GM18519 (cell line): Measurements from ENCODE around the gene DCLRE1A.
A peak's percentile ranks its signal among the peaks of the same experiment; 100 is the strongest.

Experiments
- ATAC-seq: cut with Tn5 transposase; IDR thresholded peaks from one replicate; pipeline ENCODE4 v1.9.1; 2021; ENCODE audit warnings: mild to moderate bottlenecking, moderate library complexity; ENCODE audit not compliant: unreplicated experiment, low FRiP score

DCLRE1A gene

DNA sequence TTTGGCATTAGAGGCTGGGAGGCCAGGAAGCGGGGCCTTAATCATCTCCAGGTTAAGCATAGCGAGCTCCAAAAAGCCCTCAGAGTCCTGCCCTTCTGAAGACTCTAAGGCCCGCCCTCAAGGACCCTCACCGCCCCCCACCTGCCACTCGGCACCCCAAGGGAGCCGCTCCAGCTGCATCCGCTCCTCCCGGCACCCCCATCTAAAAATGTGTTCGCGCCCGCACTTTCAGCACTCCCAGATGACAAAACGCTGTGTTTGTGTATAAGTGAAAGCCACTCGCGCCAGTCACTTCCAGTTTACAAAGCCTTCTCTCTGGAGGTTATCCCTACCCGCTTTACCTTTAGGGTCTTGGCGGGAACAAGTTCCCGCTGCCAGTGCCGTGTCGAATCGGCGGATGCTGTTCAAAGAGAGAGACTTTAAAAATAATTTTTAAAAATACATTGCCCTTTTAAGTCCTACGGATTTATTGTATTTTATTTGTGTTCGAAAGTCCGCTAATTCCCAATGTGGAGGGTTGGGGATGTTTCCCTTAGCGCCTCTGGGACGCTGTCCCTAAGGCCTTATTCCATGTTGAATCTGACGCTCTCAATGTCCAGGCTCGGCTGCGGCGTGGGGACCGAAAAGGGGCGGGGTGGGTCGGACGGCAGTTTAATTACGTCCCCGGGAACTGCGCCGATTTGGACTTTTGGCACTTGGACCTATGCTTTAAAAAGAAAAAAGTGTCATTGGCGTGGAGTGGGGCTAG is at the start of gene DCLRE1A, which contains the start of gene NHLRC2:
Gene DCLRE1A (minus strand): TSS at position 70 of the 748 bp plus-strand sequence. CDS start 900 bp downstream, outside the sequence.
Gene NHLRC2 (plus strand): TSS at position 649 of the 748 bp plus-strand sequence. CDS start 212 bp downstream, outside the sequence.
- ATAC-seq = no peak

DNA sequence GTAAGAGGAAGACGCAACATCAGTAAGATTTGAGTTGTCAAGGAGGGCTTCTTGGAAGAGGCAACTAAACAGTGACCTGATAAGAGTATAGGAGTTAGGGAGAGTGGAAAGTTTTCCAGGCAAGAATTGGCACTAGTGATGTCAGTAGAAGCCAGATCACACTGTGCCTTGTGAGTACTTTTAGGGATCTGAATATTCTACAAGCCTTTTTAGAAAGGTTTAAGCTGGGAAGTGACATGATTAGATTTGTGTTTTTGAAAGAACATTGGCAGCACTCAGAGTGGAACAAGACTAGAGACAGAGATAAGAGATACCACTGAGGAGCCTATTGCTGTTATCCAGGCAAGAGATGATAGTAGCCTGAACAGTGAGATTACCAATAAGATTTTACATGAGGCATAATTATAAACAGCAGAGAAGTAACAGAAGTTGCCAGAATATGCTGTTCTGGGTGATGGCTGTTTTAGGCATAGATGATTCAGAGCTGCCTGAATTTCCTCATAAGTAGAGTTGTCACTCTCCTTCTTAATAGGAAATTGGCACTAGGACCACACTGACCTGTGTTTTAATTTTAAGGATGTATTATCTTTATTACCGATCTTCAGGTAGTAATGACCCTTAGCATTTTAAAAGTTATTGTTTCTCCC is 46.2 kb upstream of the DCLRE1A start:
- ATAC-seq = no peak

GRCh38 chr10:113897693-113898618 is 44.1 kb upstream of the DCLRE1A start:
- ATAC-seq = no peak

DNA sequence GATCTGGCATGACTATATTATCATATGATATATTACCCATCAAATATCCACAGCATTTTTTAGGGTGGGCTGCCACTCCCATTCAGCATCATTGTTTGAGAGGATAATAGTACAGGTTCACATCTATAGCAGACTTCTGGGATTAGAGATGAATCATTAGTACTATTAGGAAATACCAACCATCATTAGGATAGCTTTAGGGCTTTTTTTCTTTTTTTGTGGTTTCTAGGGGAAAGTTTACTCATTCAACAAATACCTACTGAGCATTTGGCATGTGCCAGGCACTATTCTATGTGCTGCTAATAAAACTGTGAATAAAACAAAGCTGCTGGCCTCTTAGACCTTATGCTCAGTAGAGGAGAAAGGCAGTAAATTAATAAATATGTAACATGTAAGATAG is 41.1 kb upstream of the DCLRE1A start:
- ATAC-seq = no peak

DNA sequence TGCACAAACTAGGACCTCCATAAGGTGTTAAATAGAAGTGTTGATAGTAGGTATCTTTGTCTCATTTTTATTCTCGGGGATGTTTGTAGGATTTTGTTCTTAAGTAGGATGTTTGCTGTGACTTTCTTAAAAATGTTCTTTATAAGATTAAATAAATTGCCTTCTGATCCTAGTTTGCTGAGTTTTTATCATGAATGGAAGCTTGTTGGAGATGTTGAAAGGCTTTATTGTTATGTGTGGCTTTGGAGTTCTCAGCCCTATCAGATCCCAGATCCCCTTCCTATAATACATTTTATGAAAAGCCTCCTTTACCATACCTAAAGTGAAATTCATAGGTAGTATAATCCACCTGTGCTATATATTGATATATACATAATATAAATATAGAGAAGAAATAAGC is 40.7 kb upstream of the DCLRE1A start:
- ATAC-seq = no peak

GRCh38 chr10:113893570-113893969 is 39.7 kb upstream of the DCLRE1A start:
- ATAC-seq = no peak

- ATAC-seq = no peak
Measured at GRCh38 chr10:113891476-113891875, 37.6 kb upstream of the DCLRE1A start.

GRCh38 chr10:113890769-113891168 is 36.9 kb upstream of the DCLRE1A start:
- no peak for ATAC-seq

DNA sequence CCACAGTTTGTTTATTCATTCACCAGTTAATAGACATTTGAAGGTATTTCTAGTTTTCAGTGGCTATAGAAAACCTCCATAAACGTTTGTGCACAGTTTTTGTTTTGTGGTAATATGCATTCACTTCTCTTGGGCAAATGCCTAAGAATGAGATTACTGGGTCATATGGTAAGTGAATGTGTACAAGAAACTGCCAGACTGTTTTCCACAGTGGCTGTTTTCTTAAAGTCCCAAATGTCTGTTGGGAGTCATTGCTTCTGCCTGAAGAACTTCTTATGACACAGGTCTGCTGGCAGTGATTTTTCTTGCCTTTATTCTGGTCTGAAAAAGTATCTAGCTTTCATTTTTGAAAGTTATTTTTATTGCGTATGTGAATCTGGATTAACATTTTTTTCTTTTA is 36.0 kb upstream of the DCLRE1A start:
- no peak for ATAC-seq

DNA sequence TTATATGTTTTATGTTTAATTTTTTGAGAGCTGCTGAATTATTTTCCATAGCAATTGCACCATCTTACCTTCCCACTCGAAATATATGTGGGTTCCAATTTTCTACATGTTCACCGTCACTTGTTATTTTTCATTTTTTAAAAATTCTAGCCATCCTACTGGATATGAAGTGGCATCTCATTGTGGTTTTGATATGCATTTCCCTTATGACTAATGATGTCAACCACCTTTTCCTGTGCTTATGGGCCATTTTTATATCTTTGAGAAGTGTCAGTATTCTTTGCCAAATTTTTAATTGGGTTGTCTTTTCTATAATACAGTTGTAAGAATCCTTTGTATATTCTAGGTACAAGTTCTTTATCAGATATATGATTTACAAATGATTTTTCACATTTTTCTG is 28.4 kb upstream of the DCLRE1A start:
- no peak for ATAC-seq

DNA sequence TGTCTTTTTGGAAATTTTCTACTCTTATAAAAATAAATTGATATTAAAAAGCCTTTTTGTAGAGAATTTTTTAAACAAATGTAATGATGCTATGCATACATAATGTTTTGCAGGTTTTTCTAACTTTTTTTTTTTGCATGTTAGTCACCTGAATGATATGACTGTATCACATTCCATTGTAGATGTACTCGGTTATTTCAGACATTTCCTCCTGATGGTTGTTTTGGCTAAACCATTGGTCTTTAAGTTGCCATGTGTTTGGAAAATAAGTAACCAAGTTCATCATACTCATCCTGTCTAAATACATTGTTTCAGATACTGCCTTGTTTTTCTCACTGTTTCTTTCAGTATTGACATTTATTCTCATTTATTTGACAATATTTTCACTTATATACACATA is 26.4 kb upstream of the DCLRE1A start:
- no peak for ATAC-seq

GRCh38 chr10:113879691-113880090 is 25.8 kb upstream of the DCLRE1A start:
- ATAC-seq = peak; percentile 79

DNA sequence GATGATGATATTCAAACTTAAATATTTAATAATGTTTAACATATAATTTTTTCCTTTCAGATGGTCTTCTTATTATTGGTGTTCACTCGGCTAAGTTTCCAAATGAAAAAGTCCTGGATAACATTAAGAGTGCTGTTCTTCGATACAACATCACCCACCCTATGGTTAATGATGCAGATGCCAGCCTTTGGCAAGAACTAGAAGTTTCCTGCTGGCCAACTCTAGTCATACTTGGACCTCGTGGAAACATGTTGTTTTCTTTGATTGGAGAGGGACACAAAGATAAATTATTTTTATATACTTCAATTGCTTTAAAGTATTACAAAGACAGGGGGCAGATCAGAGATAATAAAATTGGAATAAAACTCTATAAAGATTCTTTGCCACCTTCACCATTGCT is 22.6 kb upstream of the DCLRE1A start:
- ATAC-seq = no peak

DNA sequence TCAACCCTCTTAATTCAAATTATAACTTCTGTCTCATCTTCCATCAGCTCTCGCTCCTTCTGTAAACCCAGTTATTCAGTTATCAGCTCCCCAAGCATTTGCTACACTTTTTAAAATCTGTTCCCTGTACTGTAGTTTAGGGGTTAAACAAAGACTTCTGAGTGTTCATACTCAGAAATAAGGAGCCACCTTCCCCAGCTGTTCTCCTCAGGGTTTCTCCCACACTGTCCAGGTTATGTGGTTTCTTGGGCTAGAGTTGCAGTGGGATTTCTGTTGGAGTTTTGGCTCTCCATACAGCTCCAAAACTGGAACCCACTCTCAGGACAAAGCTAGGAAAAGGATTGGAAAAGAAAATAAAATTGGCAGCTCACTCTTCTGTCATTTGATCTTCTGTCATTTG is 21.3 kb upstream of the DCLRE1A start:
- ATAC-seq = no peak

DNA sequence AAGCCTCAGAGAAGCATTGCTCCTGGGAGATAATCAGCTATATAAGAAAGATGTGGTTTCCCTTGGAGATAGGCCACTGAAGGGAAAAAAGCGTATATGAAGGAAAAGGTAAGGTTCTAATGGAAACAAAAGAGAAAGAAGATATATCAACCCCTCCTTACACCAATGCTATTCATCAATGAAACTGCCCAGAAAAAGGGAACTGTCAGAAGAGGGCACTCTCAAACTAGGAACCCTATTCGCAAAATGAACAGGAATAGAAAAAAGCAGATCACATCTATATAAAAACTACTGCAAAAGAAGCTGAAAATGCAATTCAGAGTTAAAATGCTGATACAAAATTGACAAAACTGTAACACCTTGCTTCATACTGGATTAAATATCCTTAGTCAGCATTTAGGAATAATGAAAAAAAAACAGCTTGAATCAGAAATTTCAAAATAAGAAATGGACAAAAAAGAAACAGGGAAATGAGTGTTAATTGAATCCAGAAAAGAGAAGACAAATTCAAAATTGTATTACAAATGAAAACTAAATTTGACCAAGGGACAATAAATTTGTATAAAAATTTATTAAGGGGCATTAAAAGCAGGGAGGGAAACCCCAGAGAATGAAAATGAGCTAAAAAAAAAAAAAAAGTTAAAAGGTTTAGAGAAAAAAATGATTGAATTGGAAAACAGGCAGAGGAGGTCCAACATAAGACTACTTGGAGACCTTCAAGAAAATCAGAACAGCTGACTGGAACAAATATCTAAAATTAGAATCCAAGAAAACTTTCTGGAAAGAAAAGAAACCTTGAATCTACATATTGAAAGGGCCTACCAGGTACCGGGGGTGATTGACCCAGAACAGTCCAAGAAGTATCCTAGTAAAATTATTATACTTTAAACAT is 18.5 kb upstream of the DCLRE1A start:
- ATAC-seq = no peak

DNA sequence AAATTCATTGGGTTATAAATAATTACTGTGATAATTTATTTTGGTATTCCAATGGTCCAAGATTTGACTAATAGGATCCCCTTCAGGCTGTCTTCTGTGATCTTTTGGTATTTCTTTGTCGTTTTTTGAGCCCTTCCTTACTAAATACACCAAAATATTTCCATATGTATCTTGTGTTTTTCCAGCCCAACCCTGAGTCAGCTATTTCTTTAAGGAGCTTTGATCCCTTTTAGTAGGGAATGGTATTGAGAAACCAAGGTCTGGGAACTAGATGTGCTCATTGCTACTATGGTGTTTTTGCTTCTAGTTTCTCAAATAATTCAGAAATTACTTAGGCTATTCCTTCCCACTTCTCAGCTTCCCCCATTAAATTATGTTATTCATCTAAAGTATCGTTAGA is 15.9 kb upstream of the DCLRE1A start:
- no peak for ATAC-seq

- ATAC-seq = no peak
Measured at GRCh38 chr10:113867904-113868303, 14.0 kb upstream of the DCLRE1A start.

- no peak for ATAC-seq
Measured at GRCh38 chr10:113866551-113867394, 12.9 kb upstream of the DCLRE1A start.

- ATAC-seq = no peak
Measured at GRCh38 chr10:113865901-113866300, 12.0 kb upstream of the DCLRE1A start.
